Measurements from ENCODE around the gene HOATZ.

- TF ChIP-seq, protein P1, sequence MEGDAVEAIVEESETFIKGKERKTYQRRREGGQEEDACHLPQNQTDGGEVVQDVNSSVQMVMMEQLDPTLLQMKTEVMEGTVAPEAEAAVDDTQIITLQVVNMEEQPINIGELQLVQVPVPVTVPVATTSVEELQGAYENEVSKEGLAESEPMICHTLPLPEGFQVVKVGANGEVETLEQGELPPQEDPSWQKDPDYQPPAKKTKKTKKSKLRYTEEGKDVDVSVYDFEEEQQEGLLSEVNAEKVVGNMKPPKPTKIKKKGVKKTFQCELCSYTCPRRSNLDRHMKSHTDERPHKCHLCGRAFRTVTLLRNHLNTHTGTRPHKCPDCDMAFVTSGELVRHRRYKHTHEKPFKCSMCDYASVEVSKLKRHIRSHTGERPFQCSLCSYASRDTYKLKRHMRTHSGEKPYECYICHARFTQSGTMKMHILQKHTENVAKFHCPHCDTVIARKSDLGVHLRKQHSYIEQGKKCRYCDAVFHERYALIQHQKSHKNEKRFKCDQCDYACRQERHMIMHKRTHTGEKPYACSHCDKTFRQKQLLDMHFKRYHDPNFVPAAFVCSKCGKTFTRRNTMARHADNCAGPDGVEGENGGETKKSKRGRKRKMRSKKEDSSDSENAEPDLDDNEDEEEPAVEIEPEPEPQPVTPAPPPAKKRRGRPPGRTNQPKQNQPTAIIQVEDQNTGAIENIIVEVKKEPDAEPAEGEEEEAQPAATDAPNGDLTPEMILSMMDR (conservative IDR thresholded peaks at IDR 0.05; ENCODE audit: low read length) = peak; percentile 53; the same call in 1 of the 2 replicates
- TF ChIP-seq EZH2phosphoT487 (IDR thresholded peaks at IDR 0.05; ENCODE audit: borderline replicate concordance, low read depth, low read length) = no peak
Measured at GRCh38 chr11:111574373-111575225, 60.0 kb downstream of the HOATZ start.

Data from OCI-LY7 (cell line).